ENCODE results near the gene HNRNPLL.

DNA sequence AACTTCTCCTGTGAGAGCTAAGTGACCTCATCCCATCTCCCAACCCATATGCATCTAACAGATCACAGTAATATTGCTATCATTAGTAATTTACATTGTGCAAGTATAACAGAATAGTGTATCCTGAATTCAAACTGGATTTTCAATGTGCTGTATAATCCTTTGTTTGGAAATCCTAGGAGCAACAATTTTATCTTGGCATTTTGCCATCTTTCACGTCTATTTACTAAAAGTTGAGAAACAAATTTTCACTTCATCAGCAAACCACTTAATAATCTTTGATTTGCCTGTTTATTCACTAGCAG lies 3.8 kb downstream of the HNRNPLL start:
- TF ChIP-seq, protein P1, sequence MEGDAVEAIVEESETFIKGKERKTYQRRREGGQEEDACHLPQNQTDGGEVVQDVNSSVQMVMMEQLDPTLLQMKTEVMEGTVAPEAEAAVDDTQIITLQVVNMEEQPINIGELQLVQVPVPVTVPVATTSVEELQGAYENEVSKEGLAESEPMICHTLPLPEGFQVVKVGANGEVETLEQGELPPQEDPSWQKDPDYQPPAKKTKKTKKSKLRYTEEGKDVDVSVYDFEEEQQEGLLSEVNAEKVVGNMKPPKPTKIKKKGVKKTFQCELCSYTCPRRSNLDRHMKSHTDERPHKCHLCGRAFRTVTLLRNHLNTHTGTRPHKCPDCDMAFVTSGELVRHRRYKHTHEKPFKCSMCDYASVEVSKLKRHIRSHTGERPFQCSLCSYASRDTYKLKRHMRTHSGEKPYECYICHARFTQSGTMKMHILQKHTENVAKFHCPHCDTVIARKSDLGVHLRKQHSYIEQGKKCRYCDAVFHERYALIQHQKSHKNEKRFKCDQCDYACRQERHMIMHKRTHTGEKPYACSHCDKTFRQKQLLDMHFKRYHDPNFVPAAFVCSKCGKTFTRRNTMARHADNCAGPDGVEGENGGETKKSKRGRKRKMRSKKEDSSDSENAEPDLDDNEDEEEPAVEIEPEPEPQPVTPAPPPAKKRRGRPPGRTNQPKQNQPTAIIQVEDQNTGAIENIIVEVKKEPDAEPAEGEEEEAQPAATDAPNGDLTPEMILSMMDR (IDR thresholded peaks at IDR 0.05) = no peak
- no peak for TF ChIP-seq POLR2AphosphoS5 (IDR thresholded peaks at IDR 0.05)

Data from transverse colon (tissue), 4 donors.